Neuronal stem cell (in vitro differentiated cells): Measurements from ENCODE around the gene HOXD13. TPM values are rescaled to one million over a fixed set of nuclear protein-coding genes. Genes with fewer than 3 reads are reported as not detected.

Source experiments
- DNase-seq: peaks from one replicate; pipeline ENCODE4 v3.0.0-alpha.2; 2013; ENCODE audit warnings: low spot score
- H2AFZ ChIP-seq: one replicate; pipeline ENCODE4 v1.6.1; 2013; ENCODE audit warnings: mild to moderate bottlenecking, low read length, inconsistent platforms
- H2AK5ac ChIP-seq: 2 replicates; pipeline ENCODE4 v1.6.1; 2013; ENCODE audit warnings: low read depth, mild to moderate bottlenecking, inconsistent platforms, low read length, moderate library complexity, mixed read lengths
- H2BK120ac ChIP-seq: 2 replicates; pipeline ENCODE4 v1.6.1; 2013; ENCODE audit warnings: low read depth, mild to moderate bottlenecking, inconsistent platforms, low read length, moderate library complexity, mixed read lengths
- H2BK12ac ChIP-seq: one replicate; pipeline ENCODE4 v1.6.1; 2013; ENCODE audit warnings: low read length, inconsistent platforms
- H2BK15ac ChIP-seq: 2 replicates; pipeline ENCODE4 v1.6.1; 2013; ENCODE audit warnings: mild to moderate bottlenecking, low read length, inconsistent platforms, mixed read lengths
- H2BK5ac ChIP-seq: one replicate; pipeline ENCODE4 v1.6.1; 2013; ENCODE audit warnings: inconsistent platforms, mild to moderate bottlenecking, low read length, moderate library complexity
- H3K14ac ChIP-seq: one replicate; pipeline ENCODE4 v1.6.1; 2013; ENCODE audit warnings: low read length, inconsistent platforms
- H3K18ac ChIP-seq: 2 replicates; pipeline ENCODE4 v1.6.1; 2013; ENCODE audit warnings: low read length, inconsistent platforms
- H3K23ac ChIP-seq: 2 replicates; pipeline ENCODE4 v1.6.1; 2013; ENCODE audit warnings: low read depth, mild to moderate bottlenecking, mixed read lengths, low read length, inconsistent platforms; ENCODE audit not compliant: poor library complexity
- H3K27ac ChIP-seq: replicated peaks from 3 replicates; pipeline ENCODE4 v1.5.1; 2013; ENCODE audit warnings: low read length, inconsistent platforms
- H3K27me3 ChIP-seq, 3 experiments: 2 replicates each; pipeline ENCODE4 v1.6.1; 2013; ENCODE audit warnings: low read length in 3 of 3, mild to moderate bottlenecking in 2 of 3, inconsistent platforms in 1 of 3, low read depth in 1 of 3, mixed read lengths in 1 of 3, moderate library complexity in 1 of 3; ENCODE audit not compliant: control insufficient read depth in 3 of 3, insufficient read depth in 3 of 3
- H3K36me3 ChIP-seq, 2 donors: replicated peaks in 1 of 2; 2 replicates each; pipeline ENCODE4 v1.6.1; 2013; ENCODE audit warnings: low read length in 2 of 2; ENCODE audit not compliant: control insufficient read depth in 2 of 2, insufficient read depth in 2 of 2
- H3K4ac ChIP-seq: 2 replicates; pipeline ENCODE4 v1.6.1; 2013; ENCODE audit warnings: inconsistent platforms, mild to moderate bottlenecking, low read length, moderate library complexity
- H3K4me1 ChIP-seq, 2 donors: 1 replicate in 1 of 2; 2 replicates in 1 of 2; pipeline ENCODE4 v1.6.1; 2013; ENCODE audit warnings: low read length in 2 of 2, low read depth in 1 of 2; ENCODE audit not compliant: control insufficient read depth in 2 of 2, insufficient read depth in 1 of 2
- H3K4me2 ChIP-seq: one replicate; pipeline ENCODE4 v1.6.1; 2013; ENCODE audit warnings: mild to moderate bottlenecking, low read length, inconsistent platforms; ENCODE audit not compliant: insufficient read depth, poor library complexity, severe bottlenecking
- H3K4me3 ChIP-seq, 2 donors: 2 replicates each; pipeline ENCODE4 v1.5.1; 2013; ENCODE audit warnings: low read length in 2 of 2, mild to moderate bottlenecking in 2 of 2, inconsistent platforms in 1 of 2, moderate library complexity in 1 of 2
- H3K79me1 ChIP-seq: one replicate; pipeline ENCODE4 v1.6.1; 2013; ENCODE audit warnings: low read depth, mild to moderate bottlenecking, inconsistent platforms, low read length, moderate library complexity
- H3K9ac ChIP-seq: one replicate; pipeline ENCODE4 v1.6.1; 2013; ENCODE audit warnings: mild to moderate bottlenecking, low read depth, low read length, inconsistent platforms; ENCODE audit not compliant: poor library complexity
- H3K9me3 ChIP-seq, 2 donors: replicated peaks in 1 of 2; 2 replicates each; pipeline versions ENCODE3 to v1.6.1; 2013; ENCODE audit warnings: low read length in 2 of 2, mild to moderate bottlenecking in 2 of 2, inconsistent platforms in 1 of 2, low read depth in 1 of 2, mixed read lengths in 1 of 2, moderate library complexity in 1 of 2; ENCODE audit not compliant: control insufficient read depth in 2 of 2, insufficient read depth in 1 of 2
- H4K8ac ChIP-seq: one replicate; pipeline ENCODE4 v1.6.1; 2013; ENCODE audit warnings: low read depth, mild to moderate bottlenecking, inconsistent platforms, low read length, moderate library complexity
- H4K91ac ChIP-seq: one replicate; pipeline ENCODE4 v1.6.1; 2013; ENCODE audit warnings: low read length, low read depth, mild to moderate bottlenecking, inconsistent platforms; ENCODE audit not compliant: poor library complexity
- WGBS, 2 donors: extraction: QIAGEN DNeasy Blood & Tissue Kit; methylation state at CpG; one replicate each; pipeline ENCODE4 v1.1.7; 2013; ENCODE audit warnings: missing lambda C conversion rate in 2 of 2, mixed read lengths in 1 of 2; ENCODE audit not compliant: insufficient read length in 2 of 2, insufficient replicate concordance in 1 of 2; ENCODE audit errors: extremely low coverage in 2 of 2; 5-methylcytosine and 5-hydroxymethylcytosine counted together
- polyA plus RNA-seq, 2 experiments: library from polyadenylated mRNA; stranded (reverse); fragments of 200-250 nt; gene quantifications; one replicate each; pipeline ENCODE4 v1.2.3, GENCODE V29; 2013

The HOXD13 gene
- 0.03 TPM for polyA plus RNA-seq (2013, experiment 1 of 2)
- polyA plus RNA-seq (2013, experiment 2 of 2), result 0.03 TPM

GRCh38 chr2:176092270-176093144 is at the start of gene HOXD13:
HOXD13 (plus strand) TSS chr2:176092721; CDS start chr2:176092891, 170 bp downstream.
- H4K91ac ChIP-seq, result no peak within 1 kb of the TSS
- no peak within 1 kb of the TSS for H2BK5ac ChIP-seq
- peaks cover 0 to 4% of the 10 kb centered on the region in 2 donors for H3K9me3 ChIP-seq
- H2BK15ac ChIP-seq, result no peak within 1 kb of the TSS
- peaks cover 2 to 5% of the 10 kb centered on the region in 2 donors for H3K4me1 ChIP-seq
- peak within 1 kb of the TSS; percentile 17 to 34 for H3K4me3 ChIP-seq
- H3K4me2 ChIP-seq, result peak within 1 kb of the TSS; percentile 72
- no peak for DNase-seq
- H2BK12ac ChIP-seq, result no peak within 1 kb of the TSS
- no peak within 1 kb of the TSS for H2AK5ac ChIP-seq
- peaks cover 54 to 97% (median 91%) of the 10 kb centered on the region in 3 experiments for H3K27me3 ChIP-seq
- H2AFZ ChIP-seq, result peak within 1 kb of the TSS; percentile 95
- H3K18ac ChIP-seq, result peak within 1 kb of the TSS; percentile 67
- no peak within 1 kb of the TSS for H2BK120ac ChIP-seq
- H3K14ac ChIP-seq, result no peak within 1 kb of the TSS
- no peak within 1 kb of the TSS for H3K27ac ChIP-seq
- no peaks in the 10 kb centered on the region for H3K79me1 ChIP-seq
- H3K23ac ChIP-seq, result peak within 1 kb of the TSS; percentile 68
- no CpG with 5 or more reads among the region's 95 CpGs for WGBS, 2 donors
- no peak within 1 kb of the TSS for H3K4ac ChIP-seq
- no peak within 1 kb of the TSS for H4K8ac ChIP-seq
- peak within 1 kb of the TSS; percentile 45 for H3K9ac ChIP-seq
- no peaks in the 10 kb centered on the region for H3K36me3 ChIP-seq

- no peak overlapping the region for H3K9ac ChIP-seq
- H3K9me3 ChIP-seq, result no peaks in the 10 kb centered on the region
- H3K23ac ChIP-seq, result no peak overlapping the region
- no peak for DNase-seq
- H4K8ac ChIP-seq, result no peak overlapping the region
- H3K36me3 ChIP-seq, result no peaks in the 10 kb centered on the region
- no peak overlapping the region for H3K4me3 ChIP-seq
- H2BK15ac ChIP-seq, result no peak overlapping the region
- no peak overlapping the region for H3K27ac ChIP-seq
- H4K91ac ChIP-seq, result no peak overlapping the region
- no peak overlapping the region for H3K4ac ChIP-seq
- no peak overlapping the region for H3K4me2 ChIP-seq
- H3K18ac ChIP-seq, result no peak overlapping the region
- no peak overlapping the region for H2AFZ ChIP-seq
- no peak overlapping the region for H2BK12ac ChIP-seq
- no peak overlapping the region for H2AK5ac ChIP-seq
- H3K79me1 ChIP-seq, result no peaks in the 10 kb centered on the region
- no peak overlapping the region for H2BK120ac ChIP-seq
- no peak overlapping the region for H2BK5ac ChIP-seq
- WGBS, 2 donors, result no CpG with 5 or more reads among the region's 1 CpG
- H3K14ac ChIP-seq, result no peak overlapping the region
- no peaks in the 10 kb centered on the region for H3K4me1 ChIP-seq
- H3K27me3 ChIP-seq, result peaks cover 0 to 2% (median 0%) of the 10 kb centered on the region in 3 experiments
Measured at GRCh38 chr2:176056406-176056805, 36.1 kb upstream of the HOXD13 start.

- Histone ChIP-seq H3K4ac (no peak overlapping the region), H3K36me3 (no peaks in the 10 kb centered on the region), H4K8ac (no peak overlapping the region), H3K23ac (no peak overlapping the region), H2AFZ (no peak overlapping the region), H2BK12ac (no peak overlapping the region), H3K9ac (no peak overlapping the region), H3K14ac (no peak overlapping the region), H3K4me1 (peaks cover 0 to 3% of the 10 kb centered on the region in 2 donors), H4K91ac (no peak overlapping the region), H2AK5ac (no peak overlapping the region), H3K18ac (no peak overlapping the region), H2BK120ac (no peak overlapping the region), H3K79me1 (no peaks in the 10 kb centered on the region), H2BK15ac (no peak overlapping the region), H3K4me2 (no peak overlapping the region), H2BK5ac (no peak overlapping the region), H3K9me3 (peaks cover 0 to 4% of the 10 kb centered on the region in 2 donors), H3K27ac (no peak overlapping the region), H3K27me3 (peaks cover 6 to 39% (median 24%) of the 10 kb centered on the region in 3 experiments), H3K4me3 (no peak overlapping the region)
- DNase-seq, result no peak
- no CpG with 5 or more reads among the region's 2 CpGs for WGBS, 2 donors
Measured at GRCh38 chr2:176063958-176064357, 28.6 kb upstream of the HOXD13 start.
